ENCODE measurements around the gene NADSYN1.

DNA sequence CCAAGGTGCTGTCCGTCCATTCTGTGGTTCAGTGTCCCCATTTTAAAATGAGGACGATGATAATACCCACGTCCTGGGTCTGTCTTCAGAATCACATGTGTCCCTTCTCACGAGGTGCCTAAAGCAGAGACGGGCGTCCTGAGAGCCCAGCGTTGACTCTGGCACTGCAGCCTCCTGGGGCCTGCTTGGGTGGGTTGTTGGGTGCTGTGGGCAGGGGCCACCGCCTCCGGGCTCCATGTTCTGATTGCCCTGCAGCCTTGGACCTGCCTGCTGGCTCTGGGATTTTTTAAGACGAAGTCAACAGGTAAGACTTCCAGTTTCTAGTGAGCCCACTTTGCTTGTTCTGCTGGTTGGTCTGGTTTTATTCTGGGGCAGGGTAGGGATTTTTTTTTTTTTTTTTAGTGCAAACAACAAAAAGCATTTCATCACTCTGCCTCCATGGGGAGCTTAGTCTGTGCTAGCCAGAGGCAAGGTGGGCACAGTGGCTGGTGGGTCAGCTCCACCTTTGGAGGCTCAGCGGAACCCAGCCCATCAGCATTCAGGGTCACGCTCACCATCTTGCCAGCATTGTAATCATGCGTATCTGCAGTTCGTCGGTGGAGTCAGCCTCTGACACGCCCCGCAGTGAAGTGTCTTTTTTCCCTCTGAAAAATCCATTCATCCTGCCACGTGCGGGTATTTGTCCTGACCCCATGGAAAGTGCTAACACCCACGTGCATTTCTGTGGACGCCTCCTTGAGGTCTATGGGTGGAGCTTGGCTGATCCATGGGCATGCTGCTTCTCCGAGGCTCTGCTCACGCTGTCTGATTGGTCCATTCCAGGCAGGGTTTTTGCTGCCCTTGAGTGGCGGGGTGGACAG lies 28.3 kb downstream of the NADSYN1 start:
- TF ChIP-seq, protein P1, sequence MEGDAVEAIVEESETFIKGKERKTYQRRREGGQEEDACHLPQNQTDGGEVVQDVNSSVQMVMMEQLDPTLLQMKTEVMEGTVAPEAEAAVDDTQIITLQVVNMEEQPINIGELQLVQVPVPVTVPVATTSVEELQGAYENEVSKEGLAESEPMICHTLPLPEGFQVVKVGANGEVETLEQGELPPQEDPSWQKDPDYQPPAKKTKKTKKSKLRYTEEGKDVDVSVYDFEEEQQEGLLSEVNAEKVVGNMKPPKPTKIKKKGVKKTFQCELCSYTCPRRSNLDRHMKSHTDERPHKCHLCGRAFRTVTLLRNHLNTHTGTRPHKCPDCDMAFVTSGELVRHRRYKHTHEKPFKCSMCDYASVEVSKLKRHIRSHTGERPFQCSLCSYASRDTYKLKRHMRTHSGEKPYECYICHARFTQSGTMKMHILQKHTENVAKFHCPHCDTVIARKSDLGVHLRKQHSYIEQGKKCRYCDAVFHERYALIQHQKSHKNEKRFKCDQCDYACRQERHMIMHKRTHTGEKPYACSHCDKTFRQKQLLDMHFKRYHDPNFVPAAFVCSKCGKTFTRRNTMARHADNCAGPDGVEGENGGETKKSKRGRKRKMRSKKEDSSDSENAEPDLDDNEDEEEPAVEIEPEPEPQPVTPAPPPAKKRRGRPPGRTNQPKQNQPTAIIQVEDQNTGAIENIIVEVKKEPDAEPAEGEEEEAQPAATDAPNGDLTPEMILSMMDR (IDR thresholded peaks at IDR 0.05): no peak
- no peak for TF ChIP-seq POLR2A (IDR thresholded peaks at IDR 0.05)
